H9 (cell line): Measurements from ENCODE around the gene ITSN1. TPM values are rescaled to one million over a fixed set of nuclear protein-coding genes. Genes with fewer than 3 reads are reported as not detected.

Experiments used
- DNase-seq: peaks from one replicate; pipeline ENCODE4 v3.0.0-alpha.2; 2017
- H2AFZ ChIP-seq: one replicate; pipeline ENCODE4 v1.6.1; 2013; ENCODE audit warnings: mild to moderate bottlenecking, low read length, control low read depth, moderate library complexity
- H2AK5ac ChIP-seq: 2 replicates; pipeline ENCODE4 v1.6.1; 2013; ENCODE audit warnings: low read length, control low read depth, mixed read lengths; ENCODE audit not compliant: insufficient read length
- H2BK120ac ChIP-seq: one replicate; pipeline ENCODE4 v1.6.1; 2013; ENCODE audit warnings: low read depth, mild to moderate bottlenecking, low read length, control low read depth, inconsistent platforms; ENCODE audit not compliant: poor library complexity, severe bottlenecking
- H2BK12ac ChIP-seq: 2 replicates; pipeline ENCODE4 v1.6.1; 2013; ENCODE audit warnings: low read length, control low read depth, mixed read lengths, low read depth; ENCODE audit not compliant: insufficient read length
- H2BK15ac ChIP-seq: 2 replicates; pipeline ENCODE4 v1.6.1; 2013; ENCODE audit warnings: low read depth, low read length, control low read depth
- H2BK20ac ChIP-seq: one replicate; pipeline ENCODE4 v1.6.1; 2013; ENCODE audit warnings: low read depth, mild to moderate bottlenecking, low read length, control low read depth, inconsistent platforms; ENCODE audit not compliant: poor library complexity, severe bottlenecking
- H2BK5ac ChIP-seq: 2 replicates; pipeline ENCODE4 v1.6.1; 2013; ENCODE audit warnings: low read length, control low read depth, mixed read lengths; ENCODE audit not compliant: insufficient read length
- H3K14ac ChIP-seq: 2 replicates; pipeline ENCODE4 v1.6.1; 2013; ENCODE audit warnings: low read length, control low read depth; ENCODE audit not compliant: insufficient read depth
- H3K18ac ChIP-seq: 2 replicates; pipeline ENCODE4 v1.6.1; 2013; ENCODE audit warnings: low read depth, mild to moderate bottlenecking, mixed read lengths, low read length, control low read depth; ENCODE audit not compliant: insufficient read length
- H3K23ac ChIP-seq: 2 replicates; pipeline ENCODE4 v1.6.1; 2013; ENCODE audit warnings: low read length, control low read depth, mixed read lengths, low read depth; ENCODE audit not compliant: insufficient read length
- H3K23me2 ChIP-seq: 2 replicates; pipeline ENCODE4 v1.6.1; 2013; ENCODE audit warnings: low read depth, mild to moderate bottlenecking, mixed read lengths, low read length, control low read depth; ENCODE audit not compliant: insufficient read length, poor library complexity, severe bottlenecking
- H3K27ac ChIP-seq: 2 replicates; pipeline ENCODE4 v1.5.1; 2013; ENCODE audit warnings: low read length, control low read depth, mixed read lengths, low read depth; ENCODE audit not compliant: insufficient read length
- H3K27me3 ChIP-seq: 2 replicates; pipeline ENCODE4 v1.6.1; 2013; ENCODE audit warnings: low read length, control low read depth, inconsistent platforms; ENCODE audit not compliant: insufficient read depth
- H3K4ac ChIP-seq: 2 replicates; pipeline ENCODE4 v1.6.1; 2013; ENCODE audit warnings: low read depth, mild to moderate bottlenecking, control low read depth, inconsistent platforms, low read length, moderate library complexity
- H3K4me1 ChIP-seq: 2 replicates; pipeline ENCODE4 v1.6.1; 2013; ENCODE audit warnings: low read length, control low read depth, inconsistent platforms; ENCODE audit not compliant: insufficient read depth
- H3K4me2 ChIP-seq: 2 replicates; pipeline ENCODE4 v1.6.1; 2013; ENCODE audit warnings: low read length, control low read depth, mixed read lengths; ENCODE audit not compliant: insufficient read length, insufficient read depth
- H3K56ac ChIP-seq: 2 replicates; pipeline ENCODE4 v1.6.1; 2013; ENCODE audit warnings: low read depth, mild to moderate bottlenecking, mixed read lengths, low read length, control low read depth; ENCODE audit not compliant: insufficient read length
- H3K79me1 ChIP-seq: 2 replicates; pipeline ENCODE4 v1.6.1; 2013; ENCODE audit warnings: low read depth, mild to moderate bottlenecking, moderate library complexity, low read length, control low read depth, inconsistent platforms; ENCODE audit not compliant: insufficient read depth, poor library complexity, severe bottlenecking
- H3K79me2 ChIP-seq: 2 replicates; pipeline ENCODE4 v1.6.1; 2013; ENCODE audit warnings: low read length, control low read depth, inconsistent platforms; ENCODE audit not compliant: insufficient read depth
- H3K9ac ChIP-seq: 2 replicates; pipeline ENCODE4 v1.6.1; 2013; ENCODE audit warnings: low read length, control low read depth, mixed read lengths; ENCODE audit not compliant: insufficient read length; ENCODE audit errors: extremely low read depth
- H3K9me3 ChIP-seq: one replicate; pipeline ENCODE4 v1.6.1; 2013; ENCODE audit warnings: low read depth, low read length, inconsistent platforms; ENCODE audit not compliant: control insufficient read depth
- H3T11ph ChIP-seq: one replicate; pipeline ENCODE4 v1.6.1; 2013; ENCODE audit warnings: mild to moderate bottlenecking, low read length, control low read depth, inconsistent platforms
- H4K20me1 ChIP-seq: one replicate; pipeline ENCODE4 v1.6.1; 2013; ENCODE audit not compliant: control insufficient read depth, insufficient read length, insufficient read depth
- H4K5ac ChIP-seq: 2 replicates; pipeline ENCODE4 v1.6.1; 2013; ENCODE audit warnings: low read depth, mild to moderate bottlenecking, mixed read lengths, low read length, control low read depth; ENCODE audit not compliant: insufficient read length
- H4K8ac ChIP-seq: replicated peaks from 2 replicates; pipeline ENCODE4 v1.6.1; 2013; ENCODE audit warnings: low read length, control low read depth, mixed read lengths, low read depth; ENCODE audit not compliant: insufficient read length
- H4K91ac ChIP-seq: 2 replicates; pipeline ENCODE4 v1.6.1; 2013; ENCODE audit warnings: low read depth, mild to moderate bottlenecking, moderate library complexity, mixed read lengths, low read length, control low read depth; ENCODE audit not compliant: insufficient read length
- H3K27ac Mint-ChIP-seq, 3 experiments: 2 replicates in 2 of 3; 3 replicates in 1 of 3; pipeline ENCODE4 v1.8.0; 2020 to 2021; ENCODE audit warnings: mixed read lengths in 3 of 3, mild to moderate bottlenecking in 1 of 3, moderate library complexity in 1 of 3
- H3K27me3 Mint-ChIP-seq: 2 replicates; pipeline ENCODE4 v1.8.0; 2021; ENCODE audit warnings: low read depth, mild to moderate bottlenecking, moderate library complexity, mixed read lengths
- H3K36me3 Mint-ChIP-seq, 3 experiments: 2 replicates in 2 of 3; 3 replicates in 1 of 3; pipeline ENCODE4 v1.8.0; 2020 to 2021; ENCODE audit warnings: low read depth in 3 of 3, mixed read lengths in 3 of 3; ENCODE audit not compliant: insufficient read depth in 1 of 3
- H3K4me1 Mint-ChIP-seq, 2 experiments: 2 replicates each; pipeline ENCODE4 v1.8.0; 2020; ENCODE audit warnings: mixed read lengths in 2 of 2
- H3K4me3 Mint-ChIP-seq, 2 experiments: 2 replicates in 1 of 2; 3 replicates in 1 of 2; pipeline ENCODE4 v1.8.0; 2020 to 2021; ENCODE audit warnings: mild to moderate bottlenecking in 2 of 2, mixed read lengths in 2 of 2, moderate library complexity in 1 of 2
- H3K9me3 Mint-ChIP-seq, 2 experiments: 2 replicates in 1 of 2; 3 replicates in 1 of 2; pipeline ENCODE4 v1.8.0; 2020; ENCODE audit warnings: mild to moderate bottlenecking in 2 of 2, mixed read lengths in 2 of 2, moderate library complexity in 1 of 2
- WGBS: extraction: QIAGEN DNeasy Blood & Tissue Kit; methylation state at CpG from one replicate; pipeline ENCODE4 v1.1.7; 2013; ENCODE audit warnings: missing lambda C conversion rate, low lambda C conversion rate, mixed read lengths; ENCODE audit not compliant: insufficient read length; ENCODE audit errors: extremely low coverage; 5-methylcytosine and 5-hydroxymethylcytosine counted together
- total RNA-seq: library from RNA; stranded (reverse); gene quantifications from 2 replicates; pipeline ENCODE4 v1.2.1, GENCODE V29; 2021
- TF ChIP-seq, protein P1 (sequence below): fragments of 200-600 bp; sonication (generic); conservative IDR thresholded peaks from 3 replicates; pipeline ENCODE4 v1.8.0; 2021; ENCODE audit warnings: antibody characterized with exemption, mild to moderate bottlenecking

ITSN1 gene
- total RNA-seq, 1 experiment from 2014 or later = 94.2 TPM

- H2BK5ac ChIP-seq = no peak overlapping the region
- H2AFZ ChIP-seq = no peak overlapping the region
- H3K27ac ChIP-seq = no peak overlapping the region
- H2AK5ac ChIP-seq = no peak overlapping the region
- H3K9me3 Mint-ChIP-seq = peaks cover 4 to 13% of the 10 kb centered on the region in 2 experiments; a peak in 4 of 5 replicates
- no peak overlapping the region for H3K18ac ChIP-seq
- H3K9me3 ChIP-seq = no peaks in the 10 kb centered on the region
- no peak overlapping the region for H2BK120ac ChIP-seq
- H4K8ac ChIP-seq = no peak overlapping the region
- no peak overlapping the region for H3K9ac ChIP-seq
- peaks cover 15% of the 10 kb centered on the region for H3K79me1 ChIP-seq
- H3K4me2 ChIP-seq = no peak overlapping the region
- no peak overlapping the region for H3K4me3 Mint-ChIP-seq
- H3K4ac ChIP-seq = no peak overlapping the region
- H3K36me3 Mint-ChIP-seq = peaks cover 14 to 23% (median 15%) of the 10 kb centered on the region in 3 experiments
- H4K20me1 ChIP-seq = no peaks in the 10 kb centered on the region
- no peaks in the 10 kb centered on the region for H3K4me1 ChIP-seq
- no CpG with 5 or more reads among the region's 10 CpGs for WGBS
- H3K56ac ChIP-seq = no peak overlapping the region
- no peak overlapping the region for H2BK12ac ChIP-seq
- H4K5ac ChIP-seq = no peak overlapping the region
- H2BK15ac ChIP-seq = no peak overlapping the region
- no peaks in the 10 kb centered on the region for H3K23me2 ChIP-seq
- peaks cover 11% of the 10 kb centered on the region; the same call in 1 of the 2 replicates for H3K79me2 ChIP-seq
- H3K4me1 Mint-ChIP-seq = peaks cover 8 to 15% of the 10 kb centered on the region in 2 experiments
- H3K27me3 Mint-ChIP-seq = no peaks in the 10 kb centered on the region
- DNase-seq = no peak
- TF ChIP-seq, protein P1, sequence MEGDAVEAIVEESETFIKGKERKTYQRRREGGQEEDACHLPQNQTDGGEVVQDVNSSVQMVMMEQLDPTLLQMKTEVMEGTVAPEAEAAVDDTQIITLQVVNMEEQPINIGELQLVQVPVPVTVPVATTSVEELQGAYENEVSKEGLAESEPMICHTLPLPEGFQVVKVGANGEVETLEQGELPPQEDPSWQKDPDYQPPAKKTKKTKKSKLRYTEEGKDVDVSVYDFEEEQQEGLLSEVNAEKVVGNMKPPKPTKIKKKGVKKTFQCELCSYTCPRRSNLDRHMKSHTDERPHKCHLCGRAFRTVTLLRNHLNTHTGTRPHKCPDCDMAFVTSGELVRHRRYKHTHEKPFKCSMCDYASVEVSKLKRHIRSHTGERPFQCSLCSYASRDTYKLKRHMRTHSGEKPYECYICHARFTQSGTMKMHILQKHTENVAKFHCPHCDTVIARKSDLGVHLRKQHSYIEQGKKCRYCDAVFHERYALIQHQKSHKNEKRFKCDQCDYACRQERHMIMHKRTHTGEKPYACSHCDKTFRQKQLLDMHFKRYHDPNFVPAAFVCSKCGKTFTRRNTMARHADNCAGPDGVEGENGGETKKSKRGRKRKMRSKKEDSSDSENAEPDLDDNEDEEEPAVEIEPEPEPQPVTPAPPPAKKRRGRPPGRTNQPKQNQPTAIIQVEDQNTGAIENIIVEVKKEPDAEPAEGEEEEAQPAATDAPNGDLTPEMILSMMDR = no peak
- no peak overlapping the region for H3K14ac ChIP-seq
- H3K23ac ChIP-seq = no peak overlapping the region
- H2BK20ac ChIP-seq = no peak overlapping the region
- no peak overlapping the region for H4K91ac ChIP-seq
- H3K27ac Mint-ChIP-seq = peak overlapping the region; percentile 16 to 74 (median 67); a peak in 6 of 7 replicates
- H3K27me3 ChIP-seq = no peaks in the 10 kb centered on the region
- no peak overlapping the region for H3T11ph ChIP-seq
Measured at GRCh38 chr21:33703750-33704606, 61.7 kb downstream of the ITSN1 start.
